Astrocyte of the spinal cord (primary cell): ENCODE results near the gene SWAP70.

Experiments
- DNase-seq: peaks from one replicate; pipeline ENCODE4 v3.0.0; 2011; ENCODE audit warnings: low read depth, low spot score
- H3K4me3 ChIP-seq: 2 replicates; pipeline ENCODE4 v1.5.1; 2011; ENCODE audit warnings: low read depth, mild to moderate bottlenecking, low read length, moderate library complexity
- CTCF ChIP-seq: IDR thresholded peaks from 2 replicates; pipeline ENCODE4 v1.5.1; 2012; ENCODE audit warnings: low read depth, mild to moderate bottlenecking, low read length, inconsistent platforms
- in situ Hi-C: cut with HindIII; loops from 2 replicates; pipeline ENCODE4 v1.10.0; 2017; ENCODE audit warnings: low sequenced_read_pairs

The SWAP70 gene

GRCh38 chr11:9796266-9796665 lies 132.4 kb downstream of the SWAP70 start:
- in situ Hi-C loops = no loop called here
- TF ChIP-seq CTCF = no peak
- DNase-seq = no peak
- H3K4me3 ChIP-seq = no peak overlapping the region

DNA sequence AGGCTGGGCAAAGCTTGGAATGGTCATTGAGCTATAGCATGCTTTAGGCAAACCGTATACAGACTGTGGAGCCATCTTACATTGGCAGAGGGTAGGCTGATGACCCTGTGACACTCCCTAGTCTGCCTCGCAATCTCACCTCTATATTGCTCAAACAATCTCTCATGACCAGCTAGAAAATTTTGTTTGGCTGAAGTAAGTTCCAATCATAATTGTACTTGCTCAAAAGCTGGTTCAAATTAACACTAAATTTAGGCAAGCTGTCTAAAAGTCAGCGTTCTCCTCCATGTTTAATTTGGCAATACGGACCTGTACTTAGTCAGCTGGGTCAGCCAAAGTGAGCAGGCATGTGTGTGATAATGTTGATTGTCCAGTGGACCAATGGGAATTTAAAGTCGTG lies 133.0 kb downstream of the SWAP70 start:
- DNase-seq = no peak
- H3K4me3 ChIP-seq = no peak overlapping the region
- in situ Hi-C loops = no loop called here
- TF ChIP-seq CTCF = no peak

GRCh38 chr11:9797300-9797699 lies 133.4 kb downstream of the SWAP70 start:
- no peak overlapping the region for H3K4me3 ChIP-seq
- TF ChIP-seq CTCF = no peak
- DNase-seq = no peak
- in situ Hi-C loops = no loop called here

GRCh38 chr11:9799886-9800285 lies 136.0 kb downstream of the SWAP70 start:
- no peak overlapping the region for H3K4me3 ChIP-seq
- in situ Hi-C loops = no loop called here
- no peak for TF ChIP-seq CTCF
- DNase-seq = no peak

GRCh38 chr11:9802291-9802861 lies 138.5 kb downstream of the SWAP70 start:
- H3K4me3 ChIP-seq = no peak overlapping the region
- in situ Hi-C loops = no loop called here
- no peak for TF ChIP-seq CTCF
- DNase-seq = peak; percentile 83
